Measurements from ENCODE around the gene CCZ1.
"Not testable (repeated sequence)": the region's sequence is repeated elsewhere in the genome, so short reads cannot be mapped to it uniquely, and the experiment has no call there.

CCZ1 gene

GRCh38 chr7:5930290-5930689 is 31.8 kb downstream of the CCZ1 start:
- H4K20me1 ChIP-seq (ENCODE audit: insufficient read depth, low read length); H3K9me3 ChIP-seq (ENCODE audit: insufficient read depth, low read length); H3K27me3 ChIP-seq (ENCODE audit: low read depth, low read length); H3K27ac ChIP-seq (ENCODE audit: low read length); H3K36me3 ChIP-seq (replicated peaks; ENCODE audit: low read depth, low read length); H3K4me3 ChIP-seq (ENCODE audit: low read length); H3K79me2 ChIP-seq (ENCODE audit: low read length); H3K9ac ChIP-seq (ENCODE audit: low read length); H3K4me1 ChIP-seq (ENCODE audit: low read length); H3K4me2 ChIP-seq (ENCODE audit: low read length); H2AFZ ChIP-seq (ENCODE audit: low read depth, low read length): not testable (repeated sequence)

- not testable (repeated sequence) for H3K36me3 ChIP-seq (replicated peaks; ENCODE audit: low read depth, low read length); H2AFZ ChIP-seq (ENCODE audit: low read depth, low read length); H3K79me2 ChIP-seq (ENCODE audit: low read length); H3K4me3 ChIP-seq (ENCODE audit: low read length); H3K4me1 ChIP-seq (ENCODE audit: low read length); H3K4me2 ChIP-seq (ENCODE audit: low read length); H3K9me3 ChIP-seq (ENCODE audit: insufficient read depth, low read length); H4K20me1 ChIP-seq (ENCODE audit: insufficient read depth, low read length); H3K9ac ChIP-seq (ENCODE audit: low read length); H3K27me3 ChIP-seq (ENCODE audit: low read depth, low read length); H3K27ac ChIP-seq (ENCODE audit: low read length)
Observed at GRCh38 chr7:5931250-5931649, 32.7 kb downstream of the CCZ1 start.

- H3K27ac ChIP-seq (ENCODE audit: low read length); H3K9ac ChIP-seq (ENCODE audit: low read length); H3K4me2 ChIP-seq (ENCODE audit: low read length); H3K9me3 ChIP-seq (ENCODE audit: insufficient read depth, low read length); H3K27me3 ChIP-seq (ENCODE audit: low read depth, low read length); H4K20me1 ChIP-seq (ENCODE audit: insufficient read depth, low read length); H3K79me2 ChIP-seq (ENCODE audit: low read length); H3K4me1 ChIP-seq (ENCODE audit: low read length); H3K36me3 ChIP-seq (replicated peaks; ENCODE audit: low read depth, low read length); H3K4me3 ChIP-seq (ENCODE audit: low read length); H2AFZ ChIP-seq (ENCODE audit: low read depth, low read length): not testable (repeated sequence)
Observed at GRCh38 chr7:5931905-5932644, 33.5 kb downstream of the CCZ1 start.

GRCh38 chr7:5934945-5935450 is 36.5 kb downstream of the CCZ1 start:
- H4K20me1 ChIP-seq (ENCODE audit: insufficient read depth, low read length); H3K4me1 ChIP-seq (ENCODE audit: low read length); H3K27ac ChIP-seq (ENCODE audit: low read length); H3K9ac ChIP-seq (ENCODE audit: low read length); H3K4me3 ChIP-seq (ENCODE audit: low read length); H3K27me3 ChIP-seq (ENCODE audit: low read depth, low read length); H2AFZ ChIP-seq (ENCODE audit: low read depth, low read length); H3K9me3 ChIP-seq (ENCODE audit: insufficient read depth, low read length); H3K36me3 ChIP-seq (replicated peaks; ENCODE audit: low read depth, low read length); H3K4me2 ChIP-seq (ENCODE audit: low read length); H3K79me2 ChIP-seq (ENCODE audit: low read length): not testable (repeated sequence)

- H2AFZ ChIP-seq (ENCODE audit: low read depth, low read length); H3K79me2 ChIP-seq (ENCODE audit: low read length); H3K4me3 ChIP-seq (ENCODE audit: low read length); H3K36me3 ChIP-seq (replicated peaks; ENCODE audit: low read depth, low read length); H3K4me2 ChIP-seq (ENCODE audit: low read length); H3K27me3 ChIP-seq (ENCODE audit: low read depth, low read length); H3K9me3 ChIP-seq (ENCODE audit: insufficient read depth, low read length); H4K20me1 ChIP-seq (ENCODE audit: insufficient read depth, low read length); H3K4me1 ChIP-seq (ENCODE audit: low read length); H3K27ac ChIP-seq (ENCODE audit: low read length); H3K9ac ChIP-seq (ENCODE audit: low read length): not testable (repeated sequence)
Observed at GRCh38 chr7:5963205-5963604, 64.7 kb downstream of the CCZ1 start.

GRCh38 chr7:5963810-5964209 is 65.3 kb downstream of the CCZ1 start:
- H3K9ac ChIP-seq (ENCODE audit: low read length); H3K4me1 ChIP-seq (ENCODE audit: low read length); H3K27ac ChIP-seq (ENCODE audit: low read length); H2AFZ ChIP-seq (ENCODE audit: low read depth, low read length); H3K4me3 ChIP-seq (ENCODE audit: low read length); H3K4me2 ChIP-seq (ENCODE audit: low read length); H4K20me1 ChIP-seq (ENCODE audit: insufficient read depth, low read length); H3K9me3 ChIP-seq (ENCODE audit: insufficient read depth, low read length); H3K79me2 ChIP-seq (ENCODE audit: low read length); H3K36me3 ChIP-seq (replicated peaks; ENCODE audit: low read depth, low read length); H3K27me3 ChIP-seq (ENCODE audit: low read depth, low read length): not testable (repeated sequence)

GRCh38 chr7:5970347-5970911 is 71.9 kb downstream of the CCZ1 start, which contains the start of gene RSPH10B:
Gene RSPH10B, minus strand, starts transcription at chr7:5970689. Its CDS starts 3,573 bp downstream, at chr7:5967116.
- H3K9ac ChIP-seq (ENCODE audit: low read length); H3K9me3 ChIP-seq (ENCODE audit: insufficient read depth, low read length); H2AFZ ChIP-seq (ENCODE audit: low read depth, low read length); H3K79me2 ChIP-seq (ENCODE audit: low read length); H3K36me3 ChIP-seq (replicated peaks; ENCODE audit: low read depth, low read length); H3K4me1 ChIP-seq (ENCODE audit: low read length); H4K20me1 ChIP-seq (ENCODE audit: insufficient read depth, low read length); H3K27ac ChIP-seq (ENCODE audit: low read length); H3K4me2 ChIP-seq (ENCODE audit: low read length); H3K27me3 ChIP-seq (ENCODE audit: low read depth, low read length); H3K4me3 ChIP-seq (ENCODE audit: low read length): not testable (repeated sequence)

GRCh38 chr7:5973580-5973979 is 75.0 kb downstream of the CCZ1 start:
- not testable (repeated sequence) for H3K9ac ChIP-seq (ENCODE audit: low read length); H3K79me2 ChIP-seq (ENCODE audit: low read length); H3K4me1 ChIP-seq (ENCODE audit: low read length); H4K20me1 ChIP-seq (ENCODE audit: insufficient read depth, low read length); H3K36me3 ChIP-seq (replicated peaks; ENCODE audit: low read depth, low read length); H3K4me2 ChIP-seq (ENCODE audit: low read length); H3K27ac ChIP-seq (ENCODE audit: low read length); H3K4me3 ChIP-seq (ENCODE audit: low read length); H2AFZ ChIP-seq (ENCODE audit: low read depth, low read length); H3K9me3 ChIP-seq (ENCODE audit: insufficient read depth, low read length); H3K27me3 ChIP-seq (ENCODE audit: low read depth, low read length)

Measured in OCI-LY3 (cell line).